Measurements from ENCODE around the gene RDH14.

RDH14 gene

DNA sequence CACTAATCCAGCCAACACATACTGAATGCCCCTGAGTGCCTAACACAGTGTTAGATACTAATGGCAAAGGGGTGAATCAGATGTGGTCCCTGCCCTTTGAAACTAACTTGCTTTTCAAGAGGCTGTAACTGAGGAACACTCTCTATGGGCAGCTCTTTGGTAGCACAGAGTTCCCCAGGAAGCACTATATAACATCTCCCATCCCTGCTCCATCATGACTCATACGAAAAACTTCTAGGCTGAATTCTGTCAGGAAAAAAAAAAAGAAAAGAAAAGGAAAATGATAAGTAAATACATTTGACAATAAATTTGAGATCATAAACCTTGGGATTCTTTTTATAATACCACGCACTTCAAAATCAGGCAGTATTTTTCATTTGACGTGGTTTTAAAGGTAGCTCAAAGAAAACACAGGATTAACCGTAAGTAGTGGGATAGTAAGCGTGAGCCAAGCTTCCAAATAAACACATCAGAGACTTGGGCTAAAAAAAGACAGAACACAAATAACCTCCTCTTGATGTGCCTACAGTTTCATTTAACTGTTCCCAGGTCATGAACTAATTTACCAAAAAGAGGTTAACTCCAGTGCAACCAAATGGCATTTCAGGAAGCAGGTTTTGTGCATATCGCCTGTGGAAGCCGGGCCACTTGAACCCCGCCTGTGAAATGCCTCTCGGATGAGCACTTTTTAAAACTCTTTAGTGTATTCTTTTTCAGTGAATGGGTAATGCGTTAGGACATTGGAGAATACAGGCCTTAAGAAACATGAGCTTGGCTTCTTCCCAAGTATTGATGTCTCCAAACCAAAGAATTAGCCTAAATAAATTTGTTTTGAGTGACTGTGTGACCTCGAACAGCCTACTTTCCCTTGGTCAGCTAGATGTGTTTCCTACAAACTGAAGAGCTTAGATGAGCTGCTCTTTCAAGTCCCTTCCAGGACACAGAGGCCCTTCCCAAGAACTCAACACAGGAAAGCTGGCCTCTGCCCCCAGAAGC is 42.0 kb downstream of the RDH14 start:
- intact Hi-C loops (cut with DNase I; ENCODE audit: low total_unique reads), result no loop called here
- Histone ChIP-seq H3K4me3 (no peak overlapping the region), H3K4me1 (peaks cover 0 to 52% (median 35%) of the 10 kb centered on the region in 4 donors), H3K27me3 (no peaks in the 10 kb centered on the region), H3K36me3 (no peaks in the 10 kb centered on the region), H3K9me3 (no peaks in the 10 kb centered on the region), H3K27ac (peak overlapping the region; percentile 70 to 76)
- DNase-seq, result no peak
- TF ChIP-seq, protein P1, sequence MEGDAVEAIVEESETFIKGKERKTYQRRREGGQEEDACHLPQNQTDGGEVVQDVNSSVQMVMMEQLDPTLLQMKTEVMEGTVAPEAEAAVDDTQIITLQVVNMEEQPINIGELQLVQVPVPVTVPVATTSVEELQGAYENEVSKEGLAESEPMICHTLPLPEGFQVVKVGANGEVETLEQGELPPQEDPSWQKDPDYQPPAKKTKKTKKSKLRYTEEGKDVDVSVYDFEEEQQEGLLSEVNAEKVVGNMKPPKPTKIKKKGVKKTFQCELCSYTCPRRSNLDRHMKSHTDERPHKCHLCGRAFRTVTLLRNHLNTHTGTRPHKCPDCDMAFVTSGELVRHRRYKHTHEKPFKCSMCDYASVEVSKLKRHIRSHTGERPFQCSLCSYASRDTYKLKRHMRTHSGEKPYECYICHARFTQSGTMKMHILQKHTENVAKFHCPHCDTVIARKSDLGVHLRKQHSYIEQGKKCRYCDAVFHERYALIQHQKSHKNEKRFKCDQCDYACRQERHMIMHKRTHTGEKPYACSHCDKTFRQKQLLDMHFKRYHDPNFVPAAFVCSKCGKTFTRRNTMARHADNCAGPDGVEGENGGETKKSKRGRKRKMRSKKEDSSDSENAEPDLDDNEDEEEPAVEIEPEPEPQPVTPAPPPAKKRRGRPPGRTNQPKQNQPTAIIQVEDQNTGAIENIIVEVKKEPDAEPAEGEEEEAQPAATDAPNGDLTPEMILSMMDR (IDR thresholded peaks at IDR 0.05), result no peak

DNA sequence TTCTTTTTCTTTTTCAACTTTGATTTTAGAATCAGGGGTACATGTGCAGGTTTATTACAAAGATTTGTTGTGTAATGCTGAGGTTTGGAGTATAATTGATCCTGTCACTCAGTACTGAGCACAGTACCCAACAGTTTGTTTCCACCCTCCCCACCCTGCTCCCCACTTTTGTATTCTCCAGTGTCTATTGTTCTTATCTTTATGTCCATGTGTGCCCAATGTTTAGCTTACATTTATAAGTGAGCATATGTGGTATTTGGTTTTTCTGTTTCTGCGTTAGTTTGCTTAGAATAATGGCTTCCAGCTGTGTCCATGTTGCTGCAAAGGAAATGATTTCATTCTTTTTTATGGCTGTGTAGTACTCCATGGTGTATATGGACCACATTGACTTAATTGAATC is 43.1 kb downstream of the RDH14 start:
- intact Hi-C loops (cut with DNase I; ENCODE audit: low total_unique reads), result no loop called here
- peaks cover 0 to 52% (median 35%) of the 10 kb centered on the region in 4 donors for H3K4me1 ChIP-seq
- TF ChIP-seq, protein P1 (IDR thresholded peaks at IDR 0.05), result no peak
- H3K36me3 ChIP-seq, result no peaks in the 10 kb centered on the region
- peak overlapping the region; percentile 70 to 76 for H3K27ac ChIP-seq
- H3K4me3 ChIP-seq, result no peak overlapping the region
- no peak for DNase-seq
- no peaks in the 10 kb centered on the region for H3K27me3 ChIP-seq
- H3K9me3 ChIP-seq, result no peaks in the 10 kb centered on the region

DNA sequence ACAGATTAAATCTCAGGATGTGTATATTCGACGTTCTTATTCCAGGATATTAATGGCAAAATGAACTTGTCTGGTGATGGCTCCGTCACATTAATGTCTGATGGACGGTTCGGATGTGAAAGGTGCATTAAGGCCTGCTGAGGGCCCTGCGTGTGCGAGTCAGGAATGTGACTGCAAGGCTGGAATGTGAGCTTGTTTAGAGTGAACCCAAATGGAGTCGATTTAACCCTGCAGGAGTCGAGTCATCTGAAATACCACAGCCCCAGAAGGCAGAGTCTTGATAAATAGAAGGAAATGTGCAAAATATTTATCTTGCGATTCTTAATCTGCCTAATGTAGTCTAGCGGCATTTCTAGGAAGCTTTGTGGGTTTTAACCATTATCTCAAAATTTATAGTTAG is 44.3 kb downstream of the RDH14 start:
- H3K4me3 ChIP-seq, result no peak overlapping the region
- H3K4me1 ChIP-seq, result peaks cover 0 to 52% (median 35%) of the 10 kb centered on the region in 4 donors
- H3K27me3 ChIP-seq, result no peaks in the 10 kb centered on the region
- H3K27ac ChIP-seq, result peak overlapping the region; percentile 62 to 76
- DNase-seq, result no peak
- no peaks in the 10 kb centered on the region for H3K9me3 ChIP-seq
- TF ChIP-seq, protein P1 (IDR thresholded peaks at IDR 0.05), result no peak
- intact Hi-C loops (cut with DNase I; ENCODE audit: low total_unique reads), result no loop called here
- H3K36me3 ChIP-seq, result no peaks in the 10 kb centered on the region

DNA sequence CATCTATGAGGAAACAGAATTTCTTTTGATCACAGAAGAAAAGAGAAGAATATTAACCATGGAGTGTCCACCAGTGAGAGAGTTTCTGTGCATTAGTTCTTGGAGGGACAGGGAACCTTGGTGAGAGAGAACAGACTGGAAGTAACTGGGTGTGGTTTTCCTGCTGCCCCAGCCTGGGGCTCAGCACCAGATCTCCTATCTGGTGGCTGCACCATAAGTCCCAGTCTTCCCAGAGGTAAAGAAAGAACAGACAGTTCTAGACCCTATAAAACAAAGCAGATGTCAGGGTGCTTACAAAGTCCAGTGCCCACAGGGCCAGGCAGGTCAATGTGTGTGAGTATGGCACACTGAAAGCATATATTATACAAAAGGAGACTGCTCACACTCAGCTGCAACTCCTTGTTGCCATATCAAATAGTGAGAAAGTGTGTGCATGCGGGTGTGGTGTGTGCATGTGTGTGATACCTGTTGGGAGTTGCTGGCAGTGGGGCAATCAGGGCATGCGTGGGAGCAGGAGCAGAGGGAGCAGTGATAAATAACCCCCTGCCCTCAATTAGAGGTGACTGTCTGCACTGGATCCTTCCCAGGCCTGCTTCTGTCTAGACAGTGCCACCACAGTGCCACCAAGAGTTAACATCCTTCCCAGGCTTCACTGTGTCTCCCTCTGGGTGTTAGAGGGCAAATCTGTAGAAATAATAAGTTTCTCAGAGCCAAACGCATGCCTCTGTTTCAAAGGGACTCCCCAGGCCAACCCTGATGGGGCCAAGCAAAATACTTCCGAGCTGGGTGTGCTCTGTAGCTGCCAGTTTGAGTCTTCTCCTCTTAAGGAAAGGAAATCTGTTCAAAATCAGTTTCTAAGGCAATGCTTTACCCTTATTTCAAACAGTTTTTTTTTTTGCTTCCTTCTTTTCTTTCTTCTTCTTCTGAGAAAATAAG is 45.7 kb downstream of the RDH14 start:
- Histone ChIP-seq H3K4me3 (no peak overlapping the region), H3K4me1 (peaks cover 0 to 41% (median 27%) of the 10 kb centered on the region in 4 donors), H3K27me3 (no peaks in the 10 kb centered on the region), H3K27ac (peak overlapping the region; percentile 62 to 76), H3K9me3 (no peaks in the 10 kb centered on the region), H3K36me3 (no peaks in the 10 kb centered on the region)
- TF ChIP-seq, protein P1 (IDR thresholded peaks at IDR 0.05), result no peak
- intact Hi-C loops (cut with DNase I; ENCODE audit: low total_unique reads), result no loop called here
- peak in 1 of 2 donors; percentile 68 for DNase-seq

DNA sequence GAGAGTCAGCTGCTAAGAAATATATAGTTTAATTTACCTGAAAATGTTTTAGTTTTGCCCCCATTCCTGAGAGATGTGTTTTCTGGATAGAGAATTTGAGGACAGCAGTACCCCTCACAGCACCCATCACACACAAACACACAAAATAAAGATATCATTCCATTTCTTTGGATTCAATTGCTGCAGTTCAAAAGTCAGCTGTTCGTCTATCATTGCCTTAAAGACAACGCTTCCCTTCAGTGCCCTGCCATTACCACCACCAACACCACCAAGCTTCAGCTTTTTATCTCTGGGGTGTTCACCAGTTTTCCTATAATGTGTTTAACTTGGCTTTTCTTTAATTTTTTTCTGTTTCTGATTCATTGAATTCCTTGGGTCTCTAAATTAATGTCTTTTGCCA is 49.7 kb downstream of the RDH14 start:
- TF ChIP-seq, protein P1 (IDR thresholded peaks at IDR 0.05), result no peak
- Histone ChIP-seq H3K9me3 (no peaks in the 10 kb centered on the region), H3K36me3 (no peaks in the 10 kb centered on the region), H3K27me3 (no peaks in the 10 kb centered on the region), H3K27ac (no peak overlapping the region), H3K4me1 (peaks cover 0 to 14% (median 12%) of the 10 kb centered on the region in 4 donors), H3K4me3 (no peak overlapping the region)
- intact Hi-C loops (cut with DNase I; ENCODE audit: low total_unique reads), result no loop called here
- no peak for DNase-seq

Data from tibial artery (tissue), 4 donors.